DOHH2 (cell line): Measurements from ENCODE around the gene TNFRSF19.

Experiments used
- H3F3A ChIP-seq: fragments of 200-600 bp; sonication (generic), shearing (Covaris generic); 2 replicates; pipeline ENCODE4 v1.6.0; 2016; ENCODE audit warnings: antibody characterized with exemption, mild to moderate bottlenecking; ENCODE audit not compliant: control insufficient read depth, insufficient read depth
- H3K27ac ChIP-seq: fragments of 200-600 bp; sonication (generic); 2 replicates; pipeline ENCODE4 v1.5.1; 2014; ENCODE audit warnings: low read depth, mild to moderate bottlenecking, low read length, moderate library complexity
- H3K27me3 ChIP-seq: fragments of 200-600 bp; sonication (generic); 2 replicates; pipeline ENCODE4 v1.6.1; 2014; ENCODE audit warnings: mild to moderate bottlenecking, low read length, mixed read lengths; ENCODE audit not compliant: control insufficient read depth
- H3K36me3 ChIP-seq: fragments of 200-600 bp; sonication (generic); 2 replicates; pipeline ENCODE4 v1.6.1; 2014; ENCODE audit warnings: mild to moderate bottlenecking, low read length, moderate library complexity, mixed read lengths; ENCODE audit not compliant: control insufficient read depth
- H3K4me1 ChIP-seq: fragments of 200-600 bp; sonication (generic); 2 replicates; pipeline ENCODE4 v1.6.1; 2014; ENCODE audit warnings: mild to moderate bottlenecking, low read length, mixed read lengths; ENCODE audit not compliant: control insufficient read depth
- H3K4me2 ChIP-seq: fragments of 200-600 bp; sonication (generic); 2 replicates; pipeline ENCODE4 v1.6.0; 2014; ENCODE audit warnings: mild to moderate bottlenecking, low read length, moderate library complexity
- H3K4me3 ChIP-seq: fragments of 200-600 bp; sonication (generic); 2 replicates; pipeline ENCODE4 v1.5.1; 2014; ENCODE audit warnings: mild to moderate bottlenecking, low read length, mixed read lengths
- H3K79me2 ChIP-seq: fragments of 200-600 bp; sonication (generic); 2 replicates; pipeline ENCODE4 v1.6.1; 2014; ENCODE audit warnings: mild to moderate bottlenecking, low read length, mixed read lengths; ENCODE audit not compliant: control insufficient read depth
- H3K9me2 ChIP-seq: fragments of 200-600 bp; sonication (generic); replicated peaks from 2 replicates; pipeline ENCODE4 v1.6.1; 2014; ENCODE audit warnings: mild to moderate bottlenecking, low read length, mixed read lengths; ENCODE audit not compliant: control insufficient read depth
- H3K9me3 ChIP-seq: fragments of 200-600 bp; sonication (generic); 2 replicates; pipeline ENCODE4 v1.6.1; 2014; ENCODE audit warnings: antibody characterized with exemption, low read length, mixed read lengths; ENCODE audit not compliant: control insufficient read depth, insufficient read depth
- H4K20me1 ChIP-seq: fragments of 200-600 bp; sonication (generic); 2 replicates; pipeline ENCODE4 v1.6.0; 2014; ENCODE audit warnings: low read depth, mild to moderate bottlenecking, antibody characterized with exemption, low read length, moderate library complexity; ENCODE audit not compliant: control insufficient read depth, insufficient read depth
- CTCF ChIP-seq: fragments of 200-600 bp; sonication (generic); IDR thresholded peaks from one replicate; pipeline ENCODE4 v1.5.1; 2014; ENCODE audit warnings: antibody characterized with exemption, mild to moderate bottlenecking, low read depth, low read length; ENCODE audit not compliant: poor library complexity, severe bottlenecking
- EZH2phosphoT487 ChIP-seq: fragments of 200-600 bp; sonication (generic); IDR thresholded peaks from 2 replicates; pipeline ENCODE4 v1.6.1; 2017; ENCODE audit warnings: borderline replicate concordance, mild to moderate bottlenecking, antibody characterized with exemption, low read length, moderate library complexity, mixed read lengths

Gene TNFRSF19

GRCh38 chr13:23605831-23606230, 35.6 kb downstream of the TNFRSF19 start:
- Histone ChIP-seq H3K9me3 (no peaks in the 10 kb centered on the region), H3K36me3 (no peaks in the 10 kb centered on the region), H3K4me2 (no peak overlapping the region), H3K4me1 (no peaks in the 10 kb centered on the region), H3F3A (no peaks in the 10 kb centered on the region), H3K79me2 (no peaks in the 10 kb centered on the region), H3K27ac (no peak overlapping the region), H3K9me2 (no peaks in the 10 kb centered on the region), H3K27me3 (peaks cover 9% of the 10 kb centered on the region; the same call in 1 of the 2 replicates), H3K4me3 (no peak overlapping the region), H4K20me1 (no peaks in the 10 kb centered on the region)
- TF ChIP-seq CTCF (no peak), EZH2phosphoT487 (no peak)

- no peaks in the 10 kb centered on the region for H3F3A ChIP-seq
- H3K79me2 ChIP-seq: no peaks in the 10 kb centered on the region
- H4K20me1 ChIP-seq: no peaks in the 10 kb centered on the region
- no peak overlapping the region for H3K4me2 ChIP-seq
- H3K9me2 ChIP-seq: no peaks in the 10 kb centered on the region
- TF ChIP-seq EZH2phosphoT487 (no peak), CTCF (no peak)
- H3K4me1 ChIP-seq: no peaks in the 10 kb centered on the region
- H3K36me3 ChIP-seq: no peaks in the 10 kb centered on the region
- H3K27me3 ChIP-seq: peaks cover 6% of the 10 kb centered on the region; the same call in 1 of the 2 replicates
- H3K9me3 ChIP-seq: no peaks in the 10 kb centered on the region
- no peak overlapping the region for H3K4me3 ChIP-seq
- no peak overlapping the region for H3K27ac ChIP-seq
These were observed 37.9 kb downstream of the TNFRSF19 start for GRCh38 chr13:23608138-23608537.

- peaks cover 8% of the 10 kb centered on the region; the same call in 1 of the 2 replicates for H3K27me3 ChIP-seq
- H3K4me2 ChIP-seq: no peak overlapping the region
- no peak overlapping the region for H3K4me3 ChIP-seq
- no peaks in the 10 kb centered on the region for H3K9me2 ChIP-seq
- H3K79me2 ChIP-seq: no peaks in the 10 kb centered on the region
- no peak for TF ChIP-seq EZH2phosphoT487
- no peak for TF ChIP-seq CTCF
- no peaks in the 10 kb centered on the region for H3K4me1 ChIP-seq
- no peaks in the 10 kb centered on the region for H3K36me3 ChIP-seq
- no peaks in the 10 kb centered on the region for H4K20me1 ChIP-seq
- no peaks in the 10 kb centered on the region for H3K9me3 ChIP-seq
- H3K27ac ChIP-seq: no peak overlapping the region
- no peaks in the 10 kb centered on the region for H3F3A ChIP-seq
These were observed 38.6 kb downstream of the TNFRSF19 start for GRCh38 chr13:23608701-23609413.
